Vagina (tissue), 2 donors: Measurements from ENCODE around the gene DAGLA.

Experiments used
- CTCF ChIP-seq, 3 experiments: fragments of 450-650 bp in 2 of 3; fragments of 200-600 bp in 1 of 3; sonication (generic) in 1 of 3; IDR thresholded peaks; one replicate each; pipeline ENCODE4 v1.5.1; 2017 to 2019; ENCODE audit warnings: antibody characterized with exemption in 3 of 3, mild to moderate bottlenecking in 2 of 3, moderate library complexity in 2 of 3
- POLR2AphosphoS5 ChIP-seq, 2 donors: sonication (generic); formaldehyde crosslinking; IDR thresholded peaks; one replicate each; pipeline ENCODE4 v1.9.0; 2017; ENCODE audit warnings: antibody characterized with exemption in 2 of 2, mild to moderate bottlenecking in 2 of 2, low read depth in 1 of 2; ENCODE audit not compliant: insufficient read depth in 1 of 2

GRCh38 chr11:61656347-61657077, 23.7 kb upstream of the DAGLA start:
- TF ChIP-seq POLR2AphosphoS5 (IDR thresholded peaks at IDR 0.05; ENCODE audit: insufficient read depth in 1 of 2, low read depth in 1 of 2) (no peak), CTCF (IDR thresholded peaks at IDR 0.05) (no peak)
